CD4-positive, alpha-beta T cell (primary cell): Measurements from ENCODE around the gene ENPP5. TPM values are rescaled to one million over a fixed set of nuclear protein-coding genes. Genes with fewer than 3 reads are reported as not detected.

Source experiments
- ATAC-seq: fragments of 200-7000 bp; cut with Tn5 transposase; one replicate; pipeline ENCODE4 v1.10.0; 2022; ENCODE audit warnings: mild to moderate bottlenecking; ENCODE audit not compliant: poor library complexity
- CTCF ChIA-PET: fragments of 350-600 bp; sonication (Branson Sonifier 250); formaldehyde crosslinking; loops from one replicate; lab custom pipeline; 2021; ENCODE audit warnings: antibody characterized with exemption, inconsistent platforms; lab: Charles Lee
- POLR2A ChIA-PET: fragments of 350-600 bp; sonication (Branson Sonifier 250); formaldehyde crosslinking; loops from one replicate; lab custom pipeline; 2021; ENCODE audit warnings: antibody characterized with exemption, inconsistent platforms; lab: Charles Lee
- DNase-seq, 14 experiments: peaks; one replicate each; pipeline ENCODE4 v3.0.0-alpha.2; 2013 to 2020; ENCODE audit warnings: mixed read lengths in 2 of 14
- H3K27ac ChIP-seq, 2 donors: one replicate each; pipeline versions ENCODE4 v1.5.1 to v1.7.0; 2013; ENCODE audit warnings: low read length in 2 of 2, low read depth in 1 of 2, mild to moderate bottlenecking in 1 of 2
- H3K27me3 ChIP-seq, 2 experiments: 1 replicate in 1 of 2; 2 replicates in 1 of 2; pipeline versions ENCODE4 v1.6.1 to v1.7.0; 2013; ENCODE audit warnings: low read length in 2 of 2, control low read depth in 1 of 2, mild to moderate bottlenecking in 1 of 2, moderate library complexity in 1 of 2; ENCODE audit not compliant: insufficient read depth in 2 of 2, control insufficient read depth in 1 of 2
- H3K36me3 ChIP-seq: one replicate; pipeline ENCODE4 v1.6.1; 2013; ENCODE audit warnings: low read length, control low read depth; ENCODE audit not compliant: insufficient read depth
- H3K4me1 ChIP-seq: one replicate; pipeline ENCODE4 v1.6.1; 2013; ENCODE audit warnings: low read length, control low read depth; ENCODE audit not compliant: insufficient read depth
- H3K4me3 ChIP-seq: one replicate; pipeline ENCODE4 v1.5.1; 2013; ENCODE audit warnings: mild to moderate bottlenecking, low read length, moderate library complexity
- H3K9me3 ChIP-seq, 2 experiments: 1 replicate in 1 of 2; 2 replicates in 1 of 2; pipeline versions ENCODE4 v1.6.1 to v1.7.0; 2013; ENCODE audit warnings: low read length in 2 of 2, mild to moderate bottlenecking in 2 of 2, control low read depth in 1 of 2, moderate library complexity in 1 of 2; ENCODE audit not compliant: control insufficient read depth in 1 of 2, insufficient read depth in 1 of 2
- H3K27ac Mint-ChIP-seq: one replicate; pipeline ENCODE4 v1.8.0; 2020; ENCODE audit warnings: mixed read lengths
- H3K27me3 Mint-ChIP-seq: one replicate; pipeline ENCODE4 v1.8.0; 2021; ENCODE audit warnings: mixed read lengths
- H3K36me3 Mint-ChIP-seq: one replicate; pipeline ENCODE4 v1.8.0; 2021; ENCODE audit warnings: low read depth, mixed read lengths
- H3K4me1 Mint-ChIP-seq: one replicate; pipeline ENCODE4 v1.8.0; 2021; ENCODE audit warnings: low read depth, mixed read lengths
- H3K4me3 Mint-ChIP-seq: one replicate; pipeline ENCODE4 v1.8.0; 2020; ENCODE audit warnings: mild to moderate bottlenecking, mixed read lengths
- H3K9me3 Mint-ChIP-seq: one replicate; pipeline ENCODE4 v1.8.0; 2020; ENCODE audit warnings: mixed read lengths
- intact Hi-C, 2 experiments: fragments of 100-400 bp; cut with DNase I in 1 of 2; cut with micrococcal nuclease in 1 of 2; formaldehyde crosslinking; loops; one replicate each; pipeline versions ENCODE4 v1.15.1 to v1.9.0; 2023 to 2025; cut with DNase I, micrococcal nuclease
- total RNA-seq, 174 experiments: library from RNA in 2 of 174; stranded (reverse) in 2 of 174; gene quantifications; one replicate each; pipeline ENCODE4 v1.2.3 and lab custom pipeline; 2021 to 2026
- TF ChIP-seq, protein P1 (sequence below): fragments of 200-600 bp; IDR thresholded peaks from one replicate; pipeline ENCODE4 v1.8.0; 2022; ENCODE audit warnings: antibody characterized with exemption, mild to moderate bottlenecking

ENPP5 gene
- total RNA-seq, 2 experiments from 2014 or later = 0.11 to 0.19 TPM

GRCh38 chr6:46191961-46192360 lies 21.2 kb upstream of the ENPP5 start:
- ChIA-PET POLR2A (no interaction called here), CTCF (no interaction called here)
- TF ChIP-seq, protein P1, sequence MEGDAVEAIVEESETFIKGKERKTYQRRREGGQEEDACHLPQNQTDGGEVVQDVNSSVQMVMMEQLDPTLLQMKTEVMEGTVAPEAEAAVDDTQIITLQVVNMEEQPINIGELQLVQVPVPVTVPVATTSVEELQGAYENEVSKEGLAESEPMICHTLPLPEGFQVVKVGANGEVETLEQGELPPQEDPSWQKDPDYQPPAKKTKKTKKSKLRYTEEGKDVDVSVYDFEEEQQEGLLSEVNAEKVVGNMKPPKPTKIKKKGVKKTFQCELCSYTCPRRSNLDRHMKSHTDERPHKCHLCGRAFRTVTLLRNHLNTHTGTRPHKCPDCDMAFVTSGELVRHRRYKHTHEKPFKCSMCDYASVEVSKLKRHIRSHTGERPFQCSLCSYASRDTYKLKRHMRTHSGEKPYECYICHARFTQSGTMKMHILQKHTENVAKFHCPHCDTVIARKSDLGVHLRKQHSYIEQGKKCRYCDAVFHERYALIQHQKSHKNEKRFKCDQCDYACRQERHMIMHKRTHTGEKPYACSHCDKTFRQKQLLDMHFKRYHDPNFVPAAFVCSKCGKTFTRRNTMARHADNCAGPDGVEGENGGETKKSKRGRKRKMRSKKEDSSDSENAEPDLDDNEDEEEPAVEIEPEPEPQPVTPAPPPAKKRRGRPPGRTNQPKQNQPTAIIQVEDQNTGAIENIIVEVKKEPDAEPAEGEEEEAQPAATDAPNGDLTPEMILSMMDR = no peak
- H3K9me3 Mint-ChIP-seq = no peaks in the 10 kb centered on the region
- intact Hi-C loops = no loop called here
- no peak for DNase-seq
- Histone ChIP-seq H3K36me3 (no peaks in the 10 kb centered on the region), H3K27me3 (peaks cover 6 to 12% of the 10 kb centered on the region in 2 experiments), H3K9me3 (no peaks in the 10 kb centered on the region), H3K4me1 (no peaks in the 10 kb centered on the region), H3K4me3 (no peak overlapping the region), H3K27ac (no peak overlapping the region)
- ATAC-seq = no peak
- no peaks in the 10 kb centered on the region for H3K36me3 Mint-ChIP-seq
- H3K27me3 Mint-ChIP-seq = peaks cover 28% of the 10 kb centered on the region
- no peak overlapping the region for H3K4me3 Mint-ChIP-seq
- no peaks in the 10 kb centered on the region for H3K4me1 Mint-ChIP-seq
- no peak overlapping the region for H3K27ac Mint-ChIP-seq

- DNase-seq (no peak), ATAC-seq (no peak)
- H3K27ac ChIP-seq = no peak overlapping the region
- H3K27me3 ChIP-seq = peaks cover 6 to 12% of the 10 kb centered on the region in 2 experiments
- CTCF ChIA-PET = no interaction called here
- no peak overlapping the region for H3K27ac Mint-ChIP-seq
- no peaks in the 10 kb centered on the region for H3K4me1 Mint-ChIP-seq
- TF ChIP-seq, protein P1 = no peak
- POLR2A ChIA-PET = no interaction called here
- no peak overlapping the region for H3K4me3 ChIP-seq
- no peaks in the 10 kb centered on the region for H3K36me3 Mint-ChIP-seq
- intact Hi-C loops = no loop called here
- H3K4me3 Mint-ChIP-seq = no peak overlapping the region
- H3K27me3 Mint-ChIP-seq = peaks cover 28% of the 10 kb centered on the region
- no peaks in the 10 kb centered on the region for H3K36me3 ChIP-seq
- H3K4me1 ChIP-seq = no peaks in the 10 kb centered on the region
- H3K9me3 ChIP-seq = no peaks in the 10 kb centered on the region
- H3K9me3 Mint-ChIP-seq = no peaks in the 10 kb centered on the region
Observed at GRCh38 chr6:46190889-46191288, 20.1 kb upstream of the ENPP5 start.

GRCh38 chr6:46189726-46190125 lies 18.9 kb upstream of the ENPP5 start:
- ChIA-PET CTCF (no interaction called here), POLR2A (no interaction called here)
- Mint-ChIP-seq H3K27ac (no peak overlapping the region), H3K4me3 (no peak overlapping the region), H3K9me3 (no peaks in the 10 kb centered on the region), H3K27me3 (peaks cover 34% of the 10 kb centered on the region), H3K36me3 (no peaks in the 10 kb centered on the region), H3K4me1 (no peaks in the 10 kb centered on the region)
- Histone ChIP-seq H3K4me1 (no peaks in the 10 kb centered on the region), H3K36me3 (no peaks in the 10 kb centered on the region), H3K27me3 (peaks cover 6 to 13% of the 10 kb centered on the region in 2 experiments), H3K9me3 (no peaks in the 10 kb centered on the region), H3K4me3 (no peak overlapping the region), H3K27ac (no peak overlapping the region)
- intact Hi-C loops = no loop called here
- ATAC-seq = no peak
- TF ChIP-seq, protein P1 = no peak
- no peak for DNase-seq
